H9 (cell line): ENCODE measurements around the gene THSD7B. TPM values are rescaled to one million over a fixed set of nuclear protein-coding genes. Genes with fewer than 3 reads are reported as not detected.

Experiments
- DNase-seq: peaks from one replicate; pipeline ENCODE4 v3.0.0-alpha.2; 2017
- H2AFZ ChIP-seq: one replicate; pipeline ENCODE4 v1.6.1; 2013; ENCODE audit warnings: mild to moderate bottlenecking, low read length, control low read depth, moderate library complexity
- H2AK5ac ChIP-seq: 2 replicates; pipeline ENCODE4 v1.6.1; 2013; ENCODE audit warnings: low read length, control low read depth, mixed read lengths; ENCODE audit not compliant: insufficient read length
- H2BK120ac ChIP-seq: one replicate; pipeline ENCODE4 v1.6.1; 2013; ENCODE audit warnings: low read depth, mild to moderate bottlenecking, low read length, control low read depth, inconsistent platforms; ENCODE audit not compliant: poor library complexity, severe bottlenecking
- H2BK12ac ChIP-seq: 2 replicates; pipeline ENCODE4 v1.6.1; 2013; ENCODE audit warnings: low read length, control low read depth, mixed read lengths, low read depth; ENCODE audit not compliant: insufficient read length
- H2BK15ac ChIP-seq: 2 replicates; pipeline ENCODE4 v1.6.1; 2013; ENCODE audit warnings: low read depth, low read length, control low read depth
- H2BK20ac ChIP-seq: one replicate; pipeline ENCODE4 v1.6.1; 2013; ENCODE audit warnings: low read depth, mild to moderate bottlenecking, low read length, control low read depth, inconsistent platforms; ENCODE audit not compliant: poor library complexity, severe bottlenecking
- H2BK5ac ChIP-seq: 2 replicates; pipeline ENCODE4 v1.6.1; 2013; ENCODE audit warnings: low read length, control low read depth, mixed read lengths; ENCODE audit not compliant: insufficient read length
- H3K14ac ChIP-seq: 2 replicates; pipeline ENCODE4 v1.6.1; 2013; ENCODE audit warnings: low read length, control low read depth; ENCODE audit not compliant: insufficient read depth
- H3K18ac ChIP-seq: 2 replicates; pipeline ENCODE4 v1.6.1; 2013; ENCODE audit warnings: low read depth, mild to moderate bottlenecking, mixed read lengths, low read length, control low read depth; ENCODE audit not compliant: insufficient read length
- H3K23ac ChIP-seq: 2 replicates; pipeline ENCODE4 v1.6.1; 2013; ENCODE audit warnings: low read length, control low read depth, mixed read lengths, low read depth; ENCODE audit not compliant: insufficient read length
- H3K23me2 ChIP-seq: 2 replicates; pipeline ENCODE4 v1.6.1; 2013; ENCODE audit warnings: low read depth, mild to moderate bottlenecking, mixed read lengths, low read length, control low read depth; ENCODE audit not compliant: insufficient read length, poor library complexity, severe bottlenecking
- H3K27ac ChIP-seq: 2 replicates; pipeline ENCODE4 v1.5.1; 2013; ENCODE audit warnings: low read length, control low read depth, mixed read lengths, low read depth; ENCODE audit not compliant: insufficient read length
- H3K27me3 ChIP-seq: 2 replicates; pipeline ENCODE4 v1.6.1; 2013; ENCODE audit warnings: low read length, control low read depth, inconsistent platforms; ENCODE audit not compliant: insufficient read depth
- H3K4ac ChIP-seq: 2 replicates; pipeline ENCODE4 v1.6.1; 2013; ENCODE audit warnings: low read depth, mild to moderate bottlenecking, control low read depth, inconsistent platforms, low read length, moderate library complexity
- H3K4me1 ChIP-seq: 2 replicates; pipeline ENCODE4 v1.6.1; 2013; ENCODE audit warnings: low read length, control low read depth, inconsistent platforms; ENCODE audit not compliant: insufficient read depth
- H3K4me2 ChIP-seq: 2 replicates; pipeline ENCODE4 v1.6.1; 2013; ENCODE audit warnings: low read length, control low read depth, mixed read lengths; ENCODE audit not compliant: insufficient read length, insufficient read depth
- H3K56ac ChIP-seq: 2 replicates; pipeline ENCODE4 v1.6.1; 2013; ENCODE audit warnings: low read depth, mild to moderate bottlenecking, mixed read lengths, low read length, control low read depth; ENCODE audit not compliant: insufficient read length
- H3K79me1 ChIP-seq: 2 replicates; pipeline ENCODE4 v1.6.1; 2013; ENCODE audit warnings: low read depth, mild to moderate bottlenecking, moderate library complexity, low read length, control low read depth, inconsistent platforms; ENCODE audit not compliant: insufficient read depth, poor library complexity, severe bottlenecking
- H3K79me2 ChIP-seq: 2 replicates; pipeline ENCODE4 v1.6.1; 2013; ENCODE audit warnings: low read length, control low read depth, inconsistent platforms; ENCODE audit not compliant: insufficient read depth
- H3K9ac ChIP-seq: 2 replicates; pipeline ENCODE4 v1.6.1; 2013; ENCODE audit warnings: low read length, control low read depth, mixed read lengths; ENCODE audit not compliant: insufficient read length; ENCODE audit errors: extremely low read depth
- H3K9me3 ChIP-seq: one replicate; pipeline ENCODE4 v1.6.1; 2013; ENCODE audit warnings: low read depth, low read length, inconsistent platforms; ENCODE audit not compliant: control insufficient read depth
- H3T11ph ChIP-seq: one replicate; pipeline ENCODE4 v1.6.1; 2013; ENCODE audit warnings: mild to moderate bottlenecking, low read length, control low read depth, inconsistent platforms
- H4K20me1 ChIP-seq: one replicate; pipeline ENCODE4 v1.6.1; 2013; ENCODE audit not compliant: control insufficient read depth, insufficient read length, insufficient read depth
- H4K5ac ChIP-seq: 2 replicates; pipeline ENCODE4 v1.6.1; 2013; ENCODE audit warnings: low read depth, mild to moderate bottlenecking, mixed read lengths, low read length, control low read depth; ENCODE audit not compliant: insufficient read length
- H4K8ac ChIP-seq: replicated peaks from 2 replicates; pipeline ENCODE4 v1.6.1; 2013; ENCODE audit warnings: low read length, control low read depth, mixed read lengths, low read depth; ENCODE audit not compliant: insufficient read length
- H4K91ac ChIP-seq: 2 replicates; pipeline ENCODE4 v1.6.1; 2013; ENCODE audit warnings: low read depth, mild to moderate bottlenecking, moderate library complexity, mixed read lengths, low read length, control low read depth; ENCODE audit not compliant: insufficient read length
- H3K27ac Mint-ChIP-seq, 3 experiments: 2 replicates in 2 of 3; 3 replicates in 1 of 3; pipeline ENCODE4 v1.8.0; 2020 to 2021; ENCODE audit warnings: mixed read lengths in 3 of 3, mild to moderate bottlenecking in 1 of 3, moderate library complexity in 1 of 3
- H3K27me3 Mint-ChIP-seq: 2 replicates; pipeline ENCODE4 v1.8.0; 2021; ENCODE audit warnings: low read depth, mild to moderate bottlenecking, moderate library complexity, mixed read lengths
- H3K36me3 Mint-ChIP-seq, 3 experiments: 2 replicates in 2 of 3; 3 replicates in 1 of 3; pipeline ENCODE4 v1.8.0; 2020 to 2021; ENCODE audit warnings: low read depth in 3 of 3, mixed read lengths in 3 of 3; ENCODE audit not compliant: insufficient read depth in 1 of 3
- H3K4me1 Mint-ChIP-seq, 2 experiments: 2 replicates each; pipeline ENCODE4 v1.8.0; 2020; ENCODE audit warnings: mixed read lengths in 2 of 2
- H3K4me3 Mint-ChIP-seq, 2 experiments: 2 replicates in 1 of 2; 3 replicates in 1 of 2; pipeline ENCODE4 v1.8.0; 2020 to 2021; ENCODE audit warnings: mild to moderate bottlenecking in 2 of 2, mixed read lengths in 2 of 2, moderate library complexity in 1 of 2
- H3K9me3 Mint-ChIP-seq, 2 experiments: 2 replicates in 1 of 2; 3 replicates in 1 of 2; pipeline ENCODE4 v1.8.0; 2020; ENCODE audit warnings: mild to moderate bottlenecking in 2 of 2, mixed read lengths in 2 of 2, moderate library complexity in 1 of 2
- WGBS: extraction: QIAGEN DNeasy Blood & Tissue Kit; methylation state at CpG from one replicate; pipeline ENCODE4 v1.1.7; 2013; ENCODE audit warnings: missing lambda C conversion rate, low lambda C conversion rate, mixed read lengths; ENCODE audit not compliant: insufficient read length; ENCODE audit errors: extremely low coverage; 5-methylcytosine and 5-hydroxymethylcytosine counted together
- total RNA-seq: library from RNA; stranded (reverse); gene quantifications from 2 replicates; pipeline ENCODE4 v1.2.1, GENCODE V29; 2021
- TF ChIP-seq, protein P1 (sequence below): fragments of 200-600 bp; sonication (generic); conservative IDR thresholded peaks from 3 replicates; pipeline ENCODE4 v1.8.0; 2021; ENCODE audit warnings: antibody characterized with exemption, mild to moderate bottlenecking

Gene THSD7B
- total RNA-seq, 1 experiment from 2014 or later, result 0.85 TPM

DNA sequence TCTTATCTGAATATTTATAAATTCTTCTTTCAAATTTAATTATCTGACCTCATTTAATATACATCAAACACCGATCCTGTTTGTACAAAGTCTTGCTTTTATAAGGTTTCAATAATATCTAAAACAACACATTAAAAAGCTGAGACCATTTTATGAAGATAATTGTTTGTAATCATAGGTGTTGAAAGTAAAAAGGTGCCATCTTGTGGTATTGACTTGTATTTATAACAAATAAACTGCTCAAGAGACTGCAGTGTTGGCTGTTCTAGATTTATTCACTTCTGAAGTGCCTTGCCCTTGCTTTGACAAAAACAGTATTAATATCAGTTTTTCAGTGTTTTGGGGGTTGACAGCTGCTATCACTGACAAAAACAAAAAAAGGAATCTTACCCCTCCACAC lies 912.1 kb downstream of the THSD7B start:
- no peaks in the 10 kb centered on the region for H3K79me2 ChIP-seq
- TF ChIP-seq, protein P1, sequence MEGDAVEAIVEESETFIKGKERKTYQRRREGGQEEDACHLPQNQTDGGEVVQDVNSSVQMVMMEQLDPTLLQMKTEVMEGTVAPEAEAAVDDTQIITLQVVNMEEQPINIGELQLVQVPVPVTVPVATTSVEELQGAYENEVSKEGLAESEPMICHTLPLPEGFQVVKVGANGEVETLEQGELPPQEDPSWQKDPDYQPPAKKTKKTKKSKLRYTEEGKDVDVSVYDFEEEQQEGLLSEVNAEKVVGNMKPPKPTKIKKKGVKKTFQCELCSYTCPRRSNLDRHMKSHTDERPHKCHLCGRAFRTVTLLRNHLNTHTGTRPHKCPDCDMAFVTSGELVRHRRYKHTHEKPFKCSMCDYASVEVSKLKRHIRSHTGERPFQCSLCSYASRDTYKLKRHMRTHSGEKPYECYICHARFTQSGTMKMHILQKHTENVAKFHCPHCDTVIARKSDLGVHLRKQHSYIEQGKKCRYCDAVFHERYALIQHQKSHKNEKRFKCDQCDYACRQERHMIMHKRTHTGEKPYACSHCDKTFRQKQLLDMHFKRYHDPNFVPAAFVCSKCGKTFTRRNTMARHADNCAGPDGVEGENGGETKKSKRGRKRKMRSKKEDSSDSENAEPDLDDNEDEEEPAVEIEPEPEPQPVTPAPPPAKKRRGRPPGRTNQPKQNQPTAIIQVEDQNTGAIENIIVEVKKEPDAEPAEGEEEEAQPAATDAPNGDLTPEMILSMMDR, result peak; percentile 45; the same call in 1 of the 3 replicates
- H3K23me2 ChIP-seq, result no peaks in the 10 kb centered on the region
- Mint-ChIP-seq H3K4me1 (no peaks in the 10 kb centered on the region), H3K9me3 (no peaks in the 10 kb centered on the region), H3K4me3 (no peak overlapping the region), H3K27ac (no peak overlapping the region), H3K27me3 (no peaks in the 10 kb centered on the region), H3K36me3 (no peaks in the 10 kb centered on the region)
- H2AFZ ChIP-seq, result no peak overlapping the region
- H2BK5ac ChIP-seq, result no peak overlapping the region
- H3K27ac ChIP-seq, result no peak overlapping the region
- H3K79me1 ChIP-seq, result no peaks in the 10 kb centered on the region
- no peak overlapping the region for H4K91ac ChIP-seq
- no peaks in the 10 kb centered on the region for H3K4me1 ChIP-seq
- H3K18ac ChIP-seq, result no peak overlapping the region
- H3K14ac ChIP-seq, result no peak overlapping the region
- no peaks in the 10 kb centered on the region for H3K27me3 ChIP-seq
- no peak overlapping the region for H3K9ac ChIP-seq
- H2BK120ac ChIP-seq, result no peak overlapping the region
- no peak overlapping the region for H4K8ac ChIP-seq
- no peak overlapping the region for H3K56ac ChIP-seq
- H2AK5ac ChIP-seq, result no peak overlapping the region
- H2BK20ac ChIP-seq, result no peak overlapping the region
- no peak overlapping the region for H4K5ac ChIP-seq
- H2BK15ac ChIP-seq, result no peak overlapping the region
- no peaks in the 10 kb centered on the region for H3K9me3 ChIP-seq
- H2BK12ac ChIP-seq, result no peak overlapping the region
- no peak overlapping the region for H3T11ph ChIP-seq
- H3K23ac ChIP-seq, result no peak overlapping the region
- H4K20me1 ChIP-seq, result no peaks in the 10 kb centered on the region
- DNase-seq, result no peak
- no peak overlapping the region for H3K4ac ChIP-seq
- 100% methylated on average over 1 of the region's 1 CpG for WGBS
- H3K4me2 ChIP-seq, result no peak overlapping the region
